Large intestine (tissue), 3 donors: ENCODE measurements around the gene SSBP3. TPM values are rescaled to one million over a fixed set of nuclear protein-coding genes. Genes with fewer than 3 reads are reported as not detected.

ENCODE experiments used
- DNase-seq, 2 donors: peaks; one replicate each; pipeline versions ENCODE4 v3.0.0 to v3.0.0-alpha.2; 2013
- H3K27ac ChIP-seq: one replicate; pipeline ENCODE4 v1.5.1; 2013; ENCODE audit warnings: low read length
- H3K27me3 ChIP-seq: 2 replicates; pipeline ENCODE4 v1.6.1; 2013; ENCODE audit warnings: low read length; ENCODE audit not compliant: control insufficient read depth, insufficient read depth
- H3K36me3 ChIP-seq: 2 replicates; pipeline ENCODE4 v1.6.1; 2013; ENCODE audit warnings: low read length; ENCODE audit not compliant: control insufficient read depth, insufficient read depth
- H3K4me1 ChIP-seq: one replicate; pipeline ENCODE4 v1.6.1; 2013; ENCODE audit warnings: low read length; ENCODE audit not compliant: control insufficient read depth, insufficient read depth
- H3K4me3 ChIP-seq: one replicate; pipeline ENCODE4 v1.5.1; 2013; ENCODE audit warnings: low read length
- H3K9me3 ChIP-seq: one replicate; pipeline ENCODE4 v1.6.1; 2013; ENCODE audit warnings: mild to moderate bottlenecking, low read depth, low read length, moderate library complexity; ENCODE audit not compliant: control insufficient read depth
- WGBS: methylation state at CpG from one replicate; pipeline ENCODE4 v1.1.5; 2013; ENCODE audit warnings: low lambda C conversion rate; ENCODE audit not compliant: insufficient coverage; 5-methylcytosine and 5-hydroxymethylcytosine counted together
- polyA plus RNA-seq: library from polyadenylated mRNA; unstranded; fragments of 120-200 nt; gene quantifications from one replicate; pipeline ENCODE4 v1.2.1, GENCODE V29; 2013

The SSBP3 gene
- polyA plus RNA-seq, 1 donor: 48.2 TPM

- no peak overlapping the region for H3K4me3 ChIP-seq
- no CpG with 5 or more reads among the region's 3 CpGs for WGBS
- no peaks in the 10 kb centered on the region for H3K4me1 ChIP-seq
- H3K27ac ChIP-seq: no peak overlapping the region
- H3K9me3 ChIP-seq: no peaks in the 10 kb centered on the region
- peaks cover 22% of the 10 kb centered on the region for H3K36me3 ChIP-seq
- no peaks in the 10 kb centered on the region for H3K27me3 ChIP-seq
- DNase-seq: no peak
These were observed 220.1 kb downstream of the SSBP3 start for GRCh38 chr1:54186056-54186455.

GRCh38 chr1:54180701-54181360 is 225.4 kb downstream of the SSBP3 start:
- no CpG with 5 or more reads among the region's 5 CpGs for WGBS
- Histone ChIP-seq H3K4me3 (no peak overlapping the region), H3K27ac (no peak overlapping the region), H3K36me3 (peaks cover 3% of the 10 kb centered on the region), H3K9me3 (no peaks in the 10 kb centered on the region), H3K4me1 (no peaks in the 10 kb centered on the region), H3K27me3 (no peaks in the 10 kb centered on the region)
- no peak for DNase-seq

GRCh38 chr1:54178296-54179070 is 227.7 kb downstream of the SSBP3 start:
- DNase-seq: no peak
- Histone ChIP-seq H3K9me3 (no peaks in the 10 kb centered on the region), H3K27ac (no peak overlapping the region), H3K27me3 (no peaks in the 10 kb centered on the region), H3K4me3 (no peak overlapping the region), H3K4me1 (no peaks in the 10 kb centered on the region), H3K36me3 (peaks cover 5% of the 10 kb centered on the region)
- 0% methylated on average over 1 of the region's 9 CpGs for WGBS

- H3K4me3 ChIP-seq: no peak overlapping the region
- WGBS: no CpG with 5 or more reads among the region's 8 CpGs
- H3K4me1 ChIP-seq: no peaks in the 10 kb centered on the region
- no peak overlapping the region for H3K27ac ChIP-seq
- no peaks in the 10 kb centered on the region for H3K27me3 ChIP-seq
- H3K36me3 ChIP-seq: peaks cover 5% of the 10 kb centered on the region
- no peak for DNase-seq
- no peaks in the 10 kb centered on the region for H3K9me3 ChIP-seq
These were observed 228.5 kb downstream of the SSBP3 start for GRCh38 chr1:54177726-54178125.

DNA sequence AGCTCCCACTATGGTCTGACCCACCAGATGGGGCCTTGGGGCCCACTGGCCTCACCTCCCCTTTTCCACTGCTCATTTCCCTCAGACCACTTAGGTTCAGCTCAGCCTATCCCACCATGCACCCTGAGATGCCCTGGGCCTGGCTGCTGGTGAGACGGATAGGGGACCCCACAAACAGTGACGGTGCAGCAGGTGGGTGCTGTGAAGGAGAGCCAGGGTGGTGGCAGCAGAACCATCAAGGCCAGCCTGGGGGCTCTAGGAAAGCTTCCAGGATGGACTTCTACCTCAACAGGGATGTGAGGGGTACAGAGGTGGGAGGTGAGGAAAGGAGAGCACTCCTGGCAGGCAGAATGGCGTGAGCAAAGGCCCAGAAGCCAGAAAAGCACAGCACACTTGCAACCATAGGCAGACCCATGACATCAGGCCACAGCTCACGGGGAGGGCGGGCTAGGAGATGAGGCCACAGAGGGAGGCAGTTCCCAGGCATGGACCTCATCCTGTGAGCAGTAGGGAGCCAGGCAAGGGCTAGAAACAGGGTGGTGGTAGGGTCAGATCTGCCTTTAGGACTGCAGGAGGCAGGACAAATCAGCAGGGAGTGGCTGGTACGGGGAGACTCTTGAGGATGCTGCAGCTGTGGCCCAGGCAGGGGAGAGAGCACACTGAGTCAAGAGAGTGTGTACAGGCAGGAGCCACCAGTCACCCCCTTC is 229.4 kb downstream of the SSBP3 start:
- H3K4me1 ChIP-seq: no peaks in the 10 kb centered on the region
- DNase-seq: no peak
- WGBS: no CpG with 5 or more reads among the region's 6 CpGs
- H3K9me3 ChIP-seq: no peaks in the 10 kb centered on the region
- peaks cover 5% of the 10 kb centered on the region for H3K36me3 ChIP-seq
- no peak overlapping the region for H3K4me3 ChIP-seq
- H3K27me3 ChIP-seq: no peaks in the 10 kb centered on the region
- no peak overlapping the region for H3K27ac ChIP-seq

Other genes starting within 250 kb of the SSBP3 start
- 8.2 TPM for gene CYB5RL, start 206.4 kb downstream of the SSBP3 start, polyA plus RNA-seq
- gene MRPL37, start 206.2 kb downstream of the SSBP3 start, polyA plus RNA-seq: 80.6 TPM
- gene ACOT11, start 141.8 kb upstream of the SSBP3 start, polyA plus RNA-seq: 33.3 TPM
- 2.8 TPM for gene FAM151A, start 217.1 kb upstream of the SSBP3 start, polyA plus RNA-seq
- 25.1 TPM for gene MROH7, start 235.4 kb upstream of the SSBP3 start, polyA plus RNA-seq